Right lobe of liver (tissue), 6 donors: ENCODE data around the gene HCN4. TPM values are rescaled to one million over a fixed set of nuclear protein-coding genes. Genes with fewer than 3 reads are reported as not detected.

Experiments
- ATAC-seq, 4 donors: fragments of 200-7000 bp; cut with Tn5 transposase; one replicate each; pipeline ENCODE4 v1.9.1; 2020; ENCODE audit warnings: mild to moderate bottlenecking in 4 of 4, moderate library complexity in 4 of 4
- DNase-seq, 3 donors: peaks; one replicate each; pipeline ENCODE4 v3.0.0-alpha.2; 2020
- H3K27ac ChIP-seq, 3 donors: fragments of 200-600 bp; one replicate each; pipeline ENCODE4 v1.8.0; 2022
- H3K27me3 ChIP-seq, 2 donors: fragments of 200-600 bp; one replicate each; pipeline ENCODE4 v1.8.0; 2022
- H3K36me3 ChIP-seq, 4 donors: fragments of 200-600 bp; sonication (generic) in 1 of 4; one replicate each; pipeline versions ENCODE4 v1.5.1 to v1.8.0; 2017 to 2022; ENCODE audit warnings: control low read depth in 1 of 4
- H3K4me1 ChIP-seq, 4 donors: fragments of 200-600 bp; sonication (generic) in 1 of 4; one replicate each; pipeline versions ENCODE4 v1.5.1 to v1.8.0; 2017 to 2022; ENCODE audit warnings: control low read depth in 1 of 4
- H3K4me3 ChIP-seq, 3 donors: fragments of 200-600 bp; one replicate each; pipeline ENCODE4 v1.8.0; 2022
- H3K9me3 ChIP-seq, 4 donors: fragments of 200-600 bp; sonication (generic) in 1 of 4; one replicate each; pipeline versions ENCODE4 v1.5.1 to v1.8.0; 2017 to 2022; ENCODE audit warnings: control low read depth in 1 of 4
- POLR2A ChIP-seq: fragments of 450-650 bp; IDR thresholded peaks from one replicate; pipeline ENCODE4 v1.6.1; 2017; ENCODE audit warnings: antibody characterized with exemption, mild to moderate bottlenecking
- WGBS: methylation state at CpG from one replicate; pipeline ENCODE4 v1.1.6; 2018; ENCODE audit warnings: low coverage, low lambda C conversion rate; ENCODE audit not compliant: insufficient coverage; ENCODE audit errors: missing lambda C conversion rate; 5-methylcytosine and 5-hydroxymethylcytosine counted together
- intact Hi-C, 2 donors: fragments of 100-400 bp; cut with DNase I; formaldehyde crosslinking; loops; one replicate each; pipeline versions ENCODE4 v1.11.2 to v1.14.1; 2022
- total RNA-seq, 6 experiments: library from RNA; depleted of rRNA in 2 of 6; stranded (reverse); fragments of >200 nt in 2 of 6; fragmentation: NEBNext Ultra II Directional in 3 of 6; extraction: Animal tissue kit (Norgen Biotek cat#: 25700) in 3 of 6; gene quantifications; one replicate each; pipeline versions ENCODE4 v1.1.0 to v1.2.4, GENCODE V29; 2016 to 2023
- TF ChIP-seq, protein P1 (sequence below), 4 donors: fragments of 200-600 bp in 3 of 4; fragments of 450-650 bp in 1 of 4; IDR thresholded peaks; one replicate each; pipeline versions ENCODE4 v1.5.1 to v1.8.0; 2016 to 2022; ENCODE audit warnings: antibody characterized with exemption in 4 of 4, mild to moderate bottlenecking in 2 of 4
- donor health status: DM: no; HTN: yes; CAD: no.
- donor health status: DM: no; HTN: no; CAD: no.
- donor health status: DM: no; HTN: no; CAD: no.
- donor health status: DM: no; HTN: yes; CAD: no.
- donor health status: DM: no; HTN: yes; CAD: no.

The HCN4 gene
- total RNA-seq, 6 experiments from 2014 or later, result 0.06 TPM; not detected in 5

GRCh38 chr15:73325191-73325861, 43.4 kb downstream of the HCN4 start:
- Histone ChIP-seq H3K4me1 (no peaks in the 10 kb centered on the region), H3K4me3 (no peak overlapping the region), H3K36me3 (no peaks in the 10 kb centered on the region), H3K27me3 (no peaks in the 10 kb centered on the region), H3K9me3 (no peaks in the 10 kb centered on the region), H3K27ac (no peak overlapping the region)
- no peak for ATAC-seq
- TF ChIP-seq, protein P1, sequence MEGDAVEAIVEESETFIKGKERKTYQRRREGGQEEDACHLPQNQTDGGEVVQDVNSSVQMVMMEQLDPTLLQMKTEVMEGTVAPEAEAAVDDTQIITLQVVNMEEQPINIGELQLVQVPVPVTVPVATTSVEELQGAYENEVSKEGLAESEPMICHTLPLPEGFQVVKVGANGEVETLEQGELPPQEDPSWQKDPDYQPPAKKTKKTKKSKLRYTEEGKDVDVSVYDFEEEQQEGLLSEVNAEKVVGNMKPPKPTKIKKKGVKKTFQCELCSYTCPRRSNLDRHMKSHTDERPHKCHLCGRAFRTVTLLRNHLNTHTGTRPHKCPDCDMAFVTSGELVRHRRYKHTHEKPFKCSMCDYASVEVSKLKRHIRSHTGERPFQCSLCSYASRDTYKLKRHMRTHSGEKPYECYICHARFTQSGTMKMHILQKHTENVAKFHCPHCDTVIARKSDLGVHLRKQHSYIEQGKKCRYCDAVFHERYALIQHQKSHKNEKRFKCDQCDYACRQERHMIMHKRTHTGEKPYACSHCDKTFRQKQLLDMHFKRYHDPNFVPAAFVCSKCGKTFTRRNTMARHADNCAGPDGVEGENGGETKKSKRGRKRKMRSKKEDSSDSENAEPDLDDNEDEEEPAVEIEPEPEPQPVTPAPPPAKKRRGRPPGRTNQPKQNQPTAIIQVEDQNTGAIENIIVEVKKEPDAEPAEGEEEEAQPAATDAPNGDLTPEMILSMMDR (IDR thresholded peaks at IDR 0.05), result no peak
- no peak for TF ChIP-seq POLR2A
- DNase-seq, result peak in 2 of 3 donors; percentile 12 to 44
- 51% methylated on average over 5 of the region's 29 CpGs for WGBS
- intact Hi-C loops, result no loop called here

- intact Hi-C loops, result no loop called here
- no peak overlapping the region for H3K4me3 ChIP-seq
- ATAC-seq, result no peak
- WGBS, result 87% methylated on average over 7 of the region's 16 CpGs
- no peaks in the 10 kb centered on the region for H3K27me3 ChIP-seq
- H3K9me3 ChIP-seq, result no peaks in the 10 kb centered on the region
- no peaks in the 10 kb centered on the region for H3K4me1 ChIP-seq
- DNase-seq, result peak in 2 of 3 donors; percentile 5 to 15
- no peaks in the 10 kb centered on the region for H3K36me3 ChIP-seq
- no peak overlapping the region for H3K27ac ChIP-seq
- TF ChIP-seq POLR2A, result no peak
- TF ChIP-seq, protein P1 (IDR thresholded peaks at IDR 0.05), result no peak
These were observed 44.1 kb downstream of the HCN4 start for GRCh38 chr15:73324496-73325170.

- DNase-seq (peak in 2 of 3 donors; percentile 8 to 40), ATAC-seq (no peak)
- H3K4me3 ChIP-seq, result no peak overlapping the region
- no peaks in the 10 kb centered on the region for H3K4me1 ChIP-seq
- H3K27me3 ChIP-seq, result no peaks in the 10 kb centered on the region
- TF ChIP-seq, protein P1 (IDR thresholded peaks at IDR 0.05), result no peak
- TF ChIP-seq POLR2A, result no peak
- H3K36me3 ChIP-seq, result no peaks in the 10 kb centered on the region
- H3K27ac ChIP-seq, result no peak overlapping the region
- no peaks in the 10 kb centered on the region for H3K9me3 ChIP-seq
- WGBS, result 82% methylated on average over 7 of the region's 16 CpGs
- intact Hi-C loops, result no loop called here
These were observed 44.8 kb downstream of the HCN4 start for GRCh38 chr15:73323956-73324355.

- no peaks in the 10 kb centered on the region for H3K27me3 ChIP-seq
- peak in 2 of 3 donors; percentile 12 to 33 for DNase-seq
- TF ChIP-seq, protein P1 (IDR thresholded peaks at IDR 0.05), result no peak
- no peak for TF ChIP-seq POLR2A
- WGBS, result 100% methylated on average over 3 of the region's 30 CpGs
- no peak overlapping the region for H3K27ac ChIP-seq
- no peak for ATAC-seq
- H3K4me3 ChIP-seq, result no peak overlapping the region
- H3K9me3 ChIP-seq, result no peaks in the 10 kb centered on the region
- H3K4me1 ChIP-seq, result no peaks in the 10 kb centered on the region
- intact Hi-C loops, result no loop called here
- no peaks in the 10 kb centered on the region for H3K36me3 ChIP-seq
These were observed 45.3 kb downstream of the HCN4 start for GRCh38 chr15:73323374-73323955.
